GM19193 (cell line): Measurements from ENCODE around the gene MAPKAPK5.

Experiments
- POLR2A ChIP-seq: IDR thresholded peaks from 4 replicates; pipeline ENCODE4 v1.6.1; 2011; ENCODE audit not compliant: insufficient read depth, insufficient read length; ENCODE audit errors: extremely low read depth

The MAPKAPK5 gene

GRCh38 chr12:111926631-111927030, 84.6 kb downstream of the MAPKAPK5 start:
- no peak for TF ChIP-seq POLR2A

GRCh38 chr12:111927346-111927745, 85.3 kb downstream of the MAPKAPK5 start:
- TF ChIP-seq POLR2A, result no peak

GRCh38 chr12:111932241-111932640, 90.2 kb downstream of the MAPKAPK5 start:
- TF ChIP-seq POLR2A, result no peak

- TF ChIP-seq POLR2A, result no peak
These were observed 94.8 kb downstream of the MAPKAPK5 start for GRCh38 chr12:111936869-111937268.

- no peak for TF ChIP-seq POLR2A
These were observed 95.4 kb downstream of the MAPKAPK5 start for GRCh38 chr12:111937429-111937828.

GRCh38 chr12:111942557-111942956, 100.5 kb downstream of the MAPKAPK5 start:
- TF ChIP-seq POLR2A, result no peak

GRCh38 chr12:111943929-111944328, 101.9 kb downstream of the MAPKAPK5 start:
- TF ChIP-seq POLR2A, result no peak
